Neural progenitor cell (in vitro differentiated cells): ENCODE results near the gene DOLPP1.

Experiments
- EZH2 ChIP-seq: fragments of 200-600 bp; sonication (generic); IDR thresholded peaks from 2 replicates; pipeline ENCODE4 v1.6.1; 2017; ENCODE audit warnings: antibody characterized with exemption, mild to moderate bottlenecking, moderate library complexity
- EZH2phosphoT487 ChIP-seq: fragments of 200-600 bp; sonication (generic); IDR thresholded peaks from 2 replicates; pipeline ENCODE4 v1.6.1; 2017; ENCODE audit warnings: antibody characterized with exemption
- TF ChIP-seq, protein P1 (sequence below): fragments of 200-600 bp; sonication (generic); IDR thresholded peaks from 2 replicates; pipeline ENCODE4 v1.5.1; 2017; ENCODE audit warnings: antibody characterized with exemption, mild to moderate bottlenecking

DNA sequence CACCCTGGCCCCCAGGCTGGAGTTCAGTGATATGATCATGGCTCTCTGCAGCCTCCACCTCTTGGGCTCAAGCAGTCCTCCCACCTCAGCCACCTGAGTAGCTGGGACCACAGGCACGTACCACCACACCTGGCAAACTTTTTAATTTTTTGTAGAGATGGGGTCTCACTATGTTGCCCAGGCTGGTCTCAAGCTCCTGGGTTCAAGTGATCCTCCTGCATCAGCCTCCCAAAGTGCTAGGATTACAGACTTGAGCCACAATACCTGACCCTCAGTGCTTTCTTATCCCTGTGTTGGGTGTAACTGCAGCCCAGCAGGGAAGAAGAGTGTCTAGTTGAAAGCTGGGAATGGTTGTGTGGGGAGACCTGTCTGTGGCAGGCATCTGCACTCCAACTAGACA lies 41.2 kb downstream of the DOLPP1 start:
- TF ChIP-seq EZH2phosphoT487 = no peak
- TF ChIP-seq, protein P1, sequence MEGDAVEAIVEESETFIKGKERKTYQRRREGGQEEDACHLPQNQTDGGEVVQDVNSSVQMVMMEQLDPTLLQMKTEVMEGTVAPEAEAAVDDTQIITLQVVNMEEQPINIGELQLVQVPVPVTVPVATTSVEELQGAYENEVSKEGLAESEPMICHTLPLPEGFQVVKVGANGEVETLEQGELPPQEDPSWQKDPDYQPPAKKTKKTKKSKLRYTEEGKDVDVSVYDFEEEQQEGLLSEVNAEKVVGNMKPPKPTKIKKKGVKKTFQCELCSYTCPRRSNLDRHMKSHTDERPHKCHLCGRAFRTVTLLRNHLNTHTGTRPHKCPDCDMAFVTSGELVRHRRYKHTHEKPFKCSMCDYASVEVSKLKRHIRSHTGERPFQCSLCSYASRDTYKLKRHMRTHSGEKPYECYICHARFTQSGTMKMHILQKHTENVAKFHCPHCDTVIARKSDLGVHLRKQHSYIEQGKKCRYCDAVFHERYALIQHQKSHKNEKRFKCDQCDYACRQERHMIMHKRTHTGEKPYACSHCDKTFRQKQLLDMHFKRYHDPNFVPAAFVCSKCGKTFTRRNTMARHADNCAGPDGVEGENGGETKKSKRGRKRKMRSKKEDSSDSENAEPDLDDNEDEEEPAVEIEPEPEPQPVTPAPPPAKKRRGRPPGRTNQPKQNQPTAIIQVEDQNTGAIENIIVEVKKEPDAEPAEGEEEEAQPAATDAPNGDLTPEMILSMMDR = no peak
- no peak for TF ChIP-seq EZH2
